Heart left ventricle (tissue), 13 donors: ENCODE data around the gene PTPRD.

Experiments
- CTCF ChIP-seq, 12 donors: fragments of 200-600 bp; sonication (generic) in 4 of 12; IDR thresholded peaks; one replicate each; pipeline versions ENCODE4 v1.5.0 to v1.8.0; 2018 to 2022; ENCODE audit warnings: antibody characterized with exemption in 12 of 12, mild to moderate bottlenecking in 5 of 12
- POLR2A ChIP-seq, 2 donors: fragments of 450-650 bp; IDR thresholded peaks; one replicate each; pipeline ENCODE4 v1.6.1; 2017; ENCODE audit warnings: antibody characterized with exemption in 2 of 2, mild to moderate bottlenecking in 2 of 2, moderate library complexity in 2 of 2
- donor health status: ischemic (EF 13 %, LVEDD 7.1; RV severe dilation, severe dysfunction).
- donor health status: DM: no; HTN: yes; CAD: no.
- donor health status: DM: no; HTN: no; CAD: no.
- donor health status: ischemic (EF 25% LVEDD 6.9; RV normal size, moderate dysfunction).
- donor health status: ischemic (EF 25% LVEDD 5.7; RV mildly dilated, moderate dysfunction).
- donor health status: ischemic (EF 35%, LVEDD 5.7; RV mildly dilated, moderate dysfunction).
- donor health status: nonischemic (EF 11% LVEDD 7.7; RV severe dilation, severe dysfunction).
- donor health status: DM: yes; HTN: yes; CAD: no.
- donor health status: PGD.
- donor health status: ischemic (EF 29% LVEDD 5.4; RV normal size, mild dysfunction).
- donor health status: nonischemic (EF 23%, LVEDD 6.1; RV moderate dilation, normal function).

GRCh38 chr9:9099646-9100045, 1513.2 kb downstream of the PTPRD start:
- TF ChIP-seq POLR2A (IDR thresholded peaks at IDR 0.05), result no peak
- TF ChIP-seq CTCF (IDR thresholded peaks at IDR 0.05), result no peak
